Stimulated activated CD4-positive, alpha-beta T cell treated with anti-CD3 and anti-CD28 coated beads, TNF-alpha, amount 100 ng/mL, for 4 hours (primary cell): ENCODE data around the gene C2CD4C.
"Not testable (repeated sequence)": the region's sequence is repeated elsewhere in the genome, so short reads cannot be mapped to it uniquely, and the experiment has no call there.

Experiments
- DNase-seq, 3 experiments: peaks; one replicate each; pipeline ENCODE4 v3.0.0-alpha.2; 2020; ENCODE audit warnings: low read depth in 3 of 3

Gene C2CD4C

GRCh38 chr19:382578-382977 lies 26.4 kb downstream of the C2CD4C start:
- DNase-seq: peak in 1 of 3 experiments; percentile 16

GRCh38 chr19:381901-382300 lies 27.0 kb downstream of the C2CD4C start:
- not testable (repeated sequence) for DNase-seq

DNA sequence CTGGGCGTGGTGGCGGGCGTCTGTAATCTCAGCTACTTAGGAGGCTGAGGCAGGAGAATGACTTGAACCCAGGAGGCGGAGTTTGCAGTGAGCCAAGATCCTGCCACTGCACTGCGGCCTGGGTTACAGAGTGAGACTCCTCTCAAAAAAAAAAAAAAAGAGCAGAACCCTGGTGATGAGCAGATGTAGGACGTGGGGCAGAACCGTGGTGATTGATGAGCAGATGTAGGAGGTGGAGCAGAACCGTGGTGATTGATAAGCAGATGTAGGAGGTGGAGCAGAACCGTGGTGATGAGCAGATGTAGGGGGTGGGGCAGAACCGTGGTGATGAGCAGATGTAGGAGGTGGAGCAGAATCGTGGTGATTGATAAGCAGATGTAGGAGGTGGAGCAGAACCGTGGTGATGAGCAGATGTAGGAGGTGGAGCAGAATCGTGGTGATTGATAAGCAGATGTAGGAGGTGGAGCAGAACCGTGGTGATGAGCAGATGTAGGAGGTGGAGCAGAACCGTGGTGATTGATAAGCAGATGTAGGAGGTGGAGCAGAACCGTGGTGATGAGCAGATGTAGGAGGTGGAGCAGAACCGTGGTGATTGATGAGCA lies 28.2 kb downstream of the C2CD4C start:
- DNase-seq: not testable (repeated sequence)

GRCh38 chr19:379796-380195 lies 29.2 kb downstream of the C2CD4C start:
- no peak for DNase-seq

- no peak for DNase-seq
Measured at GRCh38 chr19:378706-379105, 30.2 kb downstream of the C2CD4C start.

- no peak for DNase-seq
Measured at GRCh38 chr19:377801-378581, 31.0 kb downstream of the C2CD4C start.

- DNase-seq: no peak
Measured at GRCh38 chr19:376111-376470, 32.9 kb downstream of the C2CD4C start.

- no peak for DNase-seq
Measured at GRCh38 chr19:375395-376110, 33.4 kb downstream of the C2CD4C start.

DNA sequence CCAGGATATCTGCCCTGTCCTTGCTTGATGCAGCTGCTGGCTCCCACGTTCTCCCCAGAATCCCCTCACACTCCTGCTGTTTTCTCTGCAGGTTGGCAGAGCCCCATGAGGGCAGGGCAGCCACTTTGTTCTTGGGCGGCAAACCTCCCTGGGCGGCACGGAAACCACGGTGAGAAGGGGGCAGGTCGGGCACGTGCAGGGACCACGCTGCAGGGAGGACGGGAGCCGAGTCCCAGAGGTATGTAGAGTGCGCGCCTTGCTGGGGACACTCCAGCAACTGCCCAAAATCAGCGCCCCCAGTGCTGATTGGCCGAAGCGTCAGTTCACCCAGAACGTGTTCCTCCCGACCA lies 34.1 kb downstream of the C2CD4C start:
- no peak for DNase-seq

DNA sequence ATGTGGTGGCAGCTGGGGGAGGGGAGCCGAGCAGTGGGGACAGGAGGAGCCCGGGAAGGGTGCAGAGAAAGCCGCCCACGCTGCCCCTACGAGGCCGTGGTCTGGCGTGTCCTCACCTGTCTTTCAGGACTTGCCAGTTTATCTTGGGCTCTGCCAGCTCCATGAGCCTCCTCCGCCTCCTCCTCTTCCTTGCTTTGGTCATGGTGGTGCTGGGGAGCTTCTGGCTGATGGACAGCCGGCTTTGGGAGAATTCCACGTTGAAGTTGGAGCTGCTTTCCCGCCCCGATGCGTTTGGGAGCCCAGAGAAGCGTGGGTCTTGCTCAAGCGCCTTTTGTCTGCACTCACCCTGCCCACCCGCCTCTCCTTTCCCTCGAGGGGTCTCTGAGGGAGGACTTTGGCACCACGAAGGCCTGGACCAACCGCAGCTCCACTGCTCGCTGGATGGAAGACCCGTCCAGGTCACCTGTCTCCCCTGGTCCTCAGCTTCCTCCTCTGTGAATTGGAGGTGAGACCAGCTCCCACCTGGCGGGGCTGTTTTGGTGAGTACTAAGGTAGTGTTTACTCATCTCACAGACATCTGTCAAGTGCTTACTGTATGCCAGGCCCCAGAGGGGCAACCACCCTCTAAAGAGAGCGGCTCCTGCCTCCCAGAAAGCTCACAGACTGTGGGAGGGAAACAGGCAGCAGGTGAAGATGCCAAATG lies 34.6 kb downstream of the C2CD4C start:
- DNase-seq: no peak

DNA sequence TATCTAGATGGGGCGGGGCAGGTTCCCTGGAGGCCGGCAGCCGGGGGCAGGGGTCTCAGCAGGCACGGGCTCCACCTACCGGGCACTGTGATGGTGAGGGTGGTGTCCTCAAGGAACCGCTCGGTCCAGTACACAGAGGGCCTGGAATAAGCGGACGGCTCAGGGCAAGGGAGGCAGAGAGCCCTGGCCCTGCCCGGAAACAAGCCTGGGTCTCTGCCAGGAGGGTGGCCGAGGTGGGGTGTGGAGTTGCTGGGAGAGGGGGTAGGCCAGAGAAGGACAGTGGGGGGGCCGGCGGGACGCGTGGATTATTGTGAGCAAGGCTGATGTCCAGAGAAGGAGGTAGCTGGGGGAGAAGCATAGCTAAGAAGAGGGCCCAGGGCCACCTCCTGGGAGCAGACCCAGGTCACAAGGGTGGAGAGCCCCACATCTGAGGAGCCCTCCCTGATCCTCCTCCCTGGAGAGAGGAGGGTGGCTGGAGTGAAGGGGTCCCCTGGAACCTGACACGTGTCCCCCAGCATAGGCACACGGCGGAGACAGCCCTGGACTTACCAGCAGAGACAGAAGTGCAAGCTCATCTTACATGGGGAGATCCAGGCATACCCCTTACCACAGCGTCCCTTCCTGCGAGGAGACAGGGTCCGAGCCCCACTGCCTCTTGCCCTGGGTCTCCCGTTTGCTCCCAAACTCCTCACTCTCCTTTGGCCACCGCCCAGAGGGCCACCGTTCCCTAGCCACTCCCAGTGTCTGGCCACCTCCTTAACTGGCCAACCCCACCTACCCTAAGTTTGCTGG lies 35.4 kb downstream of the C2CD4C start:
- no peak for DNase-seq

- no peak for DNase-seq
Measured at GRCh38 chr19:372306-372890, 36.5 kb downstream of the C2CD4C start.

DNA sequence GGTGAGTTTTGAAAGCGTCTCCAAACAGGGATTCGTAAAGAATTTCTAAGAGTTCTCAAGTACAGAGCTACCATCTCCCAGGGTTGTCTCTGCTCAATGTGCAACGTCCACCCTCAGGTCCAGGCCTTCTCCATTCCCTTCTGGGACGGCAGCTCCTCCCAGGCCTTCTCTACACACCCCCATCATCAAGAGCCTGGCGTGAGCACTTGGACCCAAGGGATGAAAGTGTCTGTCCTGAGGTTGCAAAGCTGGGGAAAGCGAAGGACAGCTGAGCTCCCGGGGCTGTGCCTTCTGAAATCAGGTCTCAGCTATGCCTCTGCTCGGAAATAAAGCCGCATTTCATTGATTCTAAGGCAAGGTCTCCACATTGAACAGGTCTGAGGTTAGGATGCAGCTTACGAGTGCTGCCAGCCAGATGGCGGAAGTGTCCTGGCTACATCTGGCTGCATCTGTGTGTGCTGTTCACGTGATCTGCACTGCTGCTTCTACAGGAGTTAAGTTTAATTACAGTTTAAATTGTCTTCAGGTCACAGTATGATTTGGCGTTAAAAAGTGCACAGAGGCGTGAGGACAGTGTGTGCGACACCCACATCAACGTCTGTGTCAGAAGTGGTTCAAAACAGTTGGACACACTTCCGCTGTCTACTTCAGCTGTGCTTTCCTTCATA lies 37.3 kb downstream of the C2CD4C start:
- no peak for DNase-seq

DNA sequence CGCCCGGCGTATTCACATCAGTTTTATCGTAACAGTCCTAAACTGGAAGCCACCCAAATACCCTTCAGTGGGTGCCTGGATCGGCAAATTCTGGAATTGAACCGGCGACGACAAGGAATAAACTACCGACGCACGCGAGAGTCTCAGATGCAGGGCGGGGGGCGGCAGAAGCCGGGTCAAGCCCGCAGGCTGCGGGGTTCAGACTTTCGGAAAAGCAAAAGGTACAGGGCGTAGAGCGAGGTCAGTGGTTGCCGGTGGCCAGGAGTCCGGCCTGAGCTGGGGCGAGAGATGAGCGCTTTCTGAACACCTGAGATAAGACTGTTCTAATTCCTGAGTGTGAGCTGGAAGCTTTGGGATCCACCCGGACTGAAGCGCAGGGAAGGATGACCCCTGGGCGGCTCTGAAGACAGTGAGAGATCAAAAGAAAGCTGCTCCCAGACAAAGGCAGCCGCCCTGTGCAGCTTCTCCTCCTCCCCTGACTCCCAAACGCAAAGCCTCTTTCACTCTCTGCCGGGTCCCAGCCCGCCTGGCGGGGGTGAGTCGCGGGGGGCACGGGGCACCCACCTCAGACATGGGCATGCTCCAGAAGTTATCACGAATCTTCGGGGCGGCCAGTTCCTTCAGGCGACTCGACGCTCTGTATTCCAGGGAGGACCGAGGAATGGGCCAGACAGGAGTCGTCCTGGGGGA lies 38.2 kb downstream of the C2CD4C start:
- no peak for DNase-seq

DNA sequence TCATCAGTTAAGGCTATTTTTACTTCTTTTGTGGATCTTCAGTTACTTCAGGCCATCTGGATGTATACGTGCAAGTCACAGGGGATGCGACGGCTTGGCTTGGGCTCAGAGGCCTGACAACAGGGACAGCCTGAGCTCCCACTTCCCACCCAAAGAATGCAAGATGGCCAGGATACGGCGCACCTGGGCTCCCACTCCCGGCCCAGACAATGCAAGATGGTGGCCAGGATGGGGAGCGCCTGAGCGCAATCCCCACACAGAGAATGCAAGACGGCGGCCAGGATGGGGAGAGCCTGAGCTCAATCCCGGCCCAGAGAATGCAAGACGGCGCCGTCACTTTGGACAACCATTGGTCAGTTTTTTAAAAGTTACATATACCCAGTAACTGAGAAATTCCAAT lies 39.1 kb downstream of the C2CD4C start:
- no peak for DNase-seq

DNA sequence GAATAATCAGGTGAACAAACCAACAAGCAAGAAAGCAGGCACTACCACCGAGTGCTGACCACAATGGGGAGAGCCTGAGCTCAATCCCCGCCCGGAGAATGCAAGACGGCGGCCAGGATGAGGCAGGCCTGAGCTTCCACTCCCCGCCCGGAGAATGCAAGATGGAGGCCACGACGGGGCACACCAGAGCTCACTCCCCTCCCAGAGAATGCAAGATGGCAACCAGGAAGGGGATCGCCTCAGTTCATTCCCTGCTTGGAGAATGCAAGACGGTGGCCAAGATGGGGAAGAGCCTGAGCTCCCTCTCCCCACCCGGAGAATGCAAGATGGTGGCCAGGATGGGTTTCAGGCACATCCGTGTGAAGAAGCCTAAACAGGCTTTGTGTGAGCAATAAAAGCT lies 39.7 kb downstream of the C2CD4C start:
- DNase-seq: no peak

DNA sequence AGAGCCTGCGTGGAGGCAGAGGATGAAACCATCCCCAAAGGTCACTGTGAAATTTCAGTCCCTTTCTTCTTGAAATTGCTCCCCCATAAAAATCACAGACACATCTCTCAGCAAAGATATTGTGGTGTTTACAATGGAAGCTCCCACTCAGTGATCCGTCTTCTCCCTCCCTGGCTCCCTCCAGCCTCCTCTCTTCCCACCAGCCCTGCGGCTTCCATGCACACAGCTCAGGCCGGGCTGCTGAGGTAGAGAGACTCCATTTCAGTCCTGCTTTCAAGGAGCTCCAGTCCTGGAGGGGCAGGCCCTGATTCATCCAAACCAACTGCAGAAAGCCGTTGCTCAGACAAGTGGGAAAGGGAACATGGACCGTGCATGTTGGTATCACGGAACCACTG lies 40.3 kb downstream of the C2CD4C start:
- DNase-seq: no peak

- no peak for DNase-seq
Measured at GRCh38 chr19:367963-368629, 40.9 kb downstream of the C2CD4C start.

DNA sequence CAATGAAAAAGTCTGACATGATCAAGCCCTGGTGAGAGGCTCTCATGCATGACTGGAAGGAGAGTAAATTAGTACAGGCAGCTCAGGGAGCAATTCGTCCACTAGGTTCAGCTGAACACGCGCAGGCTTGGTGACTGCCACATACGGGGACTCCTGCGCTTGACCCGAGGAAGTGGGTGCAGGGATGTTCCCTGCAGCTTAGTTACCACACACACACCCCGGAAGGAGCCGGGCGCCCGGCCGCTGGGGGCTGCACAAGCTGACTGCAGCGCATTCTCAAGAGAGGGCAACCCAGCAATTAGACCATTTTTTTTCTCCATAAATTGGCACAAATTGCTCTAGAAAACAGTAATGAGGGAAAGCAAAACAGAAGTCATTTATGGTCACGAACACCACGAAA lies 41.4 kb downstream of the C2CD4C start:
- no peak for DNase-seq

DNA sequence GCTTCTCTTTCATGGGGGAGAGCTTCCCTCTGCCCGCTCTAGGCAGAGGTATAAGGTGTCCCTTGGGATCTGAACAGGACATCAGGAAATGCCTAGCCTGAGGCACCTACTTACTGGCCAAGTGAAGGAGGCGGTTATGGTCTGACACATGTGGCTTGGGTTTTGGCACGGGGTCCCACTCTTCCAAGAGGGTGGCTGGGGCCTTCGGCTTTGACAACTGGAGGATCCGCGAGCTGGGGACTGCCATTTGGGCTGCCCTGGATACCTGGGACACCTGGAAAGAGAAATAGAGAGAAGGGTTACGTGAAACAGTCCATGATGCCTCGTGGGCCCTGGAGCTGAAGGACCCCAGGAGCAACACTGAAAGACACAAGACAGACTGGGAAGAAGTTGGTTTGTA lies 42.0 kb downstream of the C2CD4C start:
- no peak for DNase-seq
